ENCODE measurements around the gene TREM2.

The TREM2 gene

DNA sequence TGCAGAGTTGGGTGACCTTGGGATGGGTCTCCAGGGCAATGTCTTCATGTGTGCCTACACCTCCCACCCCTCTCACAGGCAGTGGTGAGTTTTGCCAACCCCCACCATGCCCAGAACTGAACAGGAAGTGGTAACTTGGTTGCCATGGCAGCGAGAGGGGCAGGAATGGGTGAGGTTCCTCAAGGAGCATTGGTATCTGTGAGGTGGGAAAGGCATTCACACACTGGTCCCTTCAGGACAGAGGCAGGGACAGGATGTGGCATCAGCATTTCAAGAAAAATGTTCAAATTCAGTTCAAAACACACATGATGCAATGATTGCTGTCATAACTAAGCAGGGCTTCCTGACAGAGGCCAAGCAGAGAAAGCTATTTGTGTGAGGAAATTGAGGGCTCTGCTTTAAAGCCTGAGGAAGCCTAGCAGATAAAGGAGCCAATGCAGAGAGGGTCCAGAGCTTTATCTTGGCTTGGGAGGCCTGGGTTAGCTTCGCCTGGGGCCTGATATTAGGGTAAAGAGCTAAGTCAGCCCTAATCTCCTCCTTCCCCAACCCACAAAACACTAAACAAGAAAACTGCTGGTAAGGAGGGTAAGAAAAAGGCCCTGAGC, 37.5 kb upstream of the TREM2 start:
- DNase-seq (ENCODE audit: extremely low read depth, low read depth), result no peak
- TF ChIP-seq, protein P1, sequence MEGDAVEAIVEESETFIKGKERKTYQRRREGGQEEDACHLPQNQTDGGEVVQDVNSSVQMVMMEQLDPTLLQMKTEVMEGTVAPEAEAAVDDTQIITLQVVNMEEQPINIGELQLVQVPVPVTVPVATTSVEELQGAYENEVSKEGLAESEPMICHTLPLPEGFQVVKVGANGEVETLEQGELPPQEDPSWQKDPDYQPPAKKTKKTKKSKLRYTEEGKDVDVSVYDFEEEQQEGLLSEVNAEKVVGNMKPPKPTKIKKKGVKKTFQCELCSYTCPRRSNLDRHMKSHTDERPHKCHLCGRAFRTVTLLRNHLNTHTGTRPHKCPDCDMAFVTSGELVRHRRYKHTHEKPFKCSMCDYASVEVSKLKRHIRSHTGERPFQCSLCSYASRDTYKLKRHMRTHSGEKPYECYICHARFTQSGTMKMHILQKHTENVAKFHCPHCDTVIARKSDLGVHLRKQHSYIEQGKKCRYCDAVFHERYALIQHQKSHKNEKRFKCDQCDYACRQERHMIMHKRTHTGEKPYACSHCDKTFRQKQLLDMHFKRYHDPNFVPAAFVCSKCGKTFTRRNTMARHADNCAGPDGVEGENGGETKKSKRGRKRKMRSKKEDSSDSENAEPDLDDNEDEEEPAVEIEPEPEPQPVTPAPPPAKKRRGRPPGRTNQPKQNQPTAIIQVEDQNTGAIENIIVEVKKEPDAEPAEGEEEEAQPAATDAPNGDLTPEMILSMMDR (IDR thresholded peaks at IDR 0.05; ENCODE audit: low read depth, low read length), result no peak

DNA sequence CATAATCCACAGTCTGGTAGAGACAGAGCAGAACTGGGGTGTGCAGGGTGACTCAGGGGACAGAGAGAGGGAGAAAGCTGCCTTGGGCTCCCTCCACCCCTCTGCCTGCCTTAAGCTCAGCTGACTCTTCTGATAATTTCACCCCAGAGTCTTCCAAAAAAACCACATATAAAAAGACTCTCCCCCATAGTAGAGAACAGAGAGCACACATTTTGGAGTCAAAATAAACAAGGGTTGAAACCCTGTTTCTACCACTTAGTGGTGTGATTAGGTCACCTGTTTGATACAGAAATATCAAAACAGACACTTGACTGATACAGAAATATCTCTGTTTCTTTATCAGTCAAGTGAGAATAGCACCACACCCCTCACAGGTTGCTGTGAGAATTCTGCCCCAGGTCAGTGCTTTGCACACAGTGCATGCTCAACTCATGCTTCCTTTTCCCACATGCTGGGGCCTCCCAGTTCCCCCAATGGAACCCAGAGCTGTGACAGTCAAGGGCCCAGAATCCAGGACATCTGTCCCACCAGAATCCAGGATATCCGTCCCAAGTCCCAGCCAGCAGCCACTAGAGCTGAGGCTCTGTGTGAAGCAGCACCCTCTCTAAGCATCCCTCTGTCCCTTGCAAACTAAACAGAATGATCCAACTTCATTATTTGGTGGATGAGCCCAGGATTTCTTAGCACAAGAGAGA, 36.8 kb upstream of the TREM2 start:
- TF ChIP-seq, protein P1 (IDR thresholded peaks at IDR 0.05; ENCODE audit: low read depth, low read length), result no peak
- no peak for DNase-seq (ENCODE audit: extremely low read depth, low read depth)

DNA sequence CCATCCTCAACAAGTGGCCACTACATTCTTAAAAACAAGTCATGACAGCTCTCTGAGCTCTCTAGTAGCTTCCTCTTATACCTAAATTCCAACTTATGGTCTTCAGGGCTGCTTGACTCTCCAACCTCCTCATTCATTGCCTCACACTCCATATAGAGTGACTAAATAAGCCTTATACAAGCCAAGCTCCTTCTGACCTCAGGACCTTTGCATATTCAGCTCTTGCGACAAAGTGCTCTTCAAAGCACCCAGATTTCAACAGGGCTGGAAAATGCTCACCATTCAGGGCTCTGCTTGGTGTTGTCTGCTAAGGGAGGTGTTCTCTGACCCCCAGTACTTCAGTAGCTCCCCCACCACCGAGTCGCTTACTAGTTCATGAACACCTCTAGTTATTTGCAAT, 34.3 kb upstream of the TREM2 start:
- no peak for DNase-seq (ENCODE audit: extremely low read depth, low read depth)
- TF ChIP-seq, protein P1 (IDR thresholded peaks at IDR 0.05; ENCODE audit: low read depth, low read length), result no peak

GRCh38 chr6:41194386-41194785, 31.5 kb upstream of the TREM2 start:
- DNase-seq (ENCODE audit: extremely low read depth, low read depth), result no peak
- TF ChIP-seq, protein P1 (IDR thresholded peaks at IDR 0.05; ENCODE audit: low read depth, low read length), result no peak

DNA sequence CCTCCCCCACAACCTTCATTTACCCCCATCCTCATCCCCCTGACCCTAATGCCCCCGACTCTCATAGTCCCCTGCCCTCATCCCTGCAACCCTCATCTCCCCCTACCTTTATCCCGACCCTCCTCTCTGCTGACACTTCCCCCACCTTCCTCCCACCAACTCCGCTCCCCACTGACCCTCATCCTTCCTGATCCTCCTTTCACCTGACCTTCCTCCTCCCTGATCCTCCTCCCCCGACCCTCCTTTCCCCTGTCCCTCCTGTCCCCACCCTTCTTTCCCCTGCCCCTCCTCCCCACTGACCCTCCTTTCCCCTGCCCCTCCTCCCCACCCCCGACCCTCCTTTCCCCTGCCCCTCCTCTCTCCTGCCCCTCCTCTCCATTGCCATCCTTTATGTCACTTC, 31.0 kb upstream of the TREM2 start:
- no peak for DNase-seq (ENCODE audit: extremely low read depth, low read depth)
- TF ChIP-seq, protein P1 (IDR thresholded peaks at IDR 0.05; ENCODE audit: low read depth, low read length), result no peak

DNA sequence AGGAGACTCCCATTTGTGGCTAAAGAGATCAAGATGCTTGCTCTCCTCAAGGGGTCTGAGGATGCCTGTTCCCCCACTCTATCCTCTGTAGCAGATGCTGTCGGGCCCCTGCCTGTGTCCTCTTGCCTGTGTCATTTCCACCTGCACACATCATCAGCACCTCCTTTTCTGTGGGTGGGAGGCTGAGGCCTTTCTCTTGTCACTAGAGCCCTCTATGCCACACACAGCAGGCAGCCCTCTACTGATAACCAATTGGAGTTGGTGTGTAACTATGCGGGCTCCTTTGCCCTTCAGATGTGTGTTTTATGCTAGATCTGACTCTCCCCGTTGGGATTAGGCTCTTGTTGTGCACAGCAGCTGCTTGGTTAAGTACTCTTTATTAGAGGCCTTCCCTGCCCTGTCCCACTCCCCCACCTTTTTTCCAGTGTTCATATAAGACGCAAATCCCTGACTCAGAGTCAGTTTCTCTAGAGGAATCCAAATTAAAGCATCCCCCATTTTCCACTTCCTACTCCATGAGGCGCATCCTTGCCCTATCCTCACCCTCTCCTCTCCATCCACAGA, 30.3 kb upstream of the TREM2 start:
- TF ChIP-seq, protein P1 (IDR thresholded peaks at IDR 0.05; ENCODE audit: low read depth, low read length), result no peak
- no peak for DNase-seq (ENCODE audit: extremely low read depth, low read depth)

- DNase-seq (ENCODE audit: extremely low read depth, low read depth), result no peak
- TF ChIP-seq, protein P1 (IDR thresholded peaks at IDR 0.05; ENCODE audit: low read depth, low read length), result peak; percentile 38
Measured at GRCh38 chr6:41191569-41191968, 28.7 kb upstream of the TREM2 start.
